HepG2 (cell line): ENCODE results near the gene ZNF79. TPM values are rescaled to one million over a fixed set of nuclear protein-coding genes. Genes with fewer than 3 reads are reported as not detected.

Source experiments
- GTF2F1 ChIP-seq: fragments of 150-350 bp; IDR thresholded peaks from 2 replicates; pipeline ENCODE4 v1.6.1; 2014; ENCODE audit warnings: low read length
- HOXA7 ChIP-seq: sonication (generic); formaldehyde crosslinking; IDR thresholded peaks from 2 replicates; pipeline ENCODE4 v1.8.1; 2022; ENCODE audit warnings: mild to moderate bottlenecking, missing genetic modification reagents, moderate library complexity
- KAT8 ChIP-seq: IDR thresholded peaks from 2 replicates; pipeline ENCODE4 v1.6.1; 2016; ENCODE audit warnings: missing genetic modification reagents, missing compliant biosample characterization
- LRRFIP1 ChIP-seq: sonication (generic); formaldehyde crosslinking; conservative IDR thresholded peaks from 2 replicates; pipeline ENCODE4 v1.4.0; 2020; ENCODE audit warnings: missing genetic modification reagents
- PHF20 ChIP-seq: sonication (generic); formaldehyde crosslinking; IDR thresholded peaks from 2 replicates; pipeline ENCODE4 v1.5.0; 2020; ENCODE audit warnings: mild to moderate bottlenecking, missing genetic modification reagents
- PLSCR1 ChIP-seq: sonication (generic); formaldehyde crosslinking; IDR thresholded peaks from 2 replicates; pipeline ENCODE4 v1.5.0; 2020; ENCODE audit warnings: missing genetic modification reagents, mild to moderate bottlenecking, borderline replicate concordance
- RBM22 ChIP-seq: fragments of 200-400 bp; formaldehyde crosslinking; optimal IDR thresholded peaks from 2 replicates; pipeline ENCODE3; 2017; ENCODE audit warnings: mild to moderate bottlenecking, low read length, moderate library complexity
- TBX2 ChIP-seq: sonication (generic); formaldehyde crosslinking; IDR thresholded peaks from 2 replicates; pipeline ENCODE4 v1.5.0; 2020; ENCODE audit warnings: missing genetic modification reagents, mild to moderate bottlenecking, borderline replicate concordance
- ZNF292 ChIP-seq: sonication (generic); formaldehyde crosslinking; IDR thresholded peaks from 2 replicates; pipeline ENCODE4 v1.8.1; 2022; ENCODE audit warnings: mild to moderate bottlenecking, low read depth, missing genetic modification reagents, borderline replicate concordance
- ZNF33B ChIP-seq: sonication (generic); formaldehyde crosslinking; IDR thresholded peaks from 2 replicates; pipeline ENCODE4 v1.5.1; 2020; ENCODE audit warnings: mild to moderate bottlenecking, missing genetic modification reagents
- ZNF350 ChIP-seq: sonication (generic); formaldehyde crosslinking; IDR thresholded peaks from 2 replicates; pipeline ENCODE4 v1.4.0; 2020; ENCODE audit warnings: mild to moderate bottlenecking, low read depth, missing genetic modification reagents, borderline replicate concordance
- ZNF598 ChIP-seq: sonication (generic); formaldehyde crosslinking; IDR thresholded peaks from 2 replicates; pipeline ENCODE4 v1.5.1; 2020; ENCODE audit warnings: mild to moderate bottlenecking, missing genetic modification reagents, borderline replicate concordance
- ZNF616 ChIP-seq: sonication (generic); formaldehyde crosslinking; IDR thresholded peaks from 2 replicates; pipeline ENCODE4 v1.5.0; 2020; ENCODE audit warnings: low read depth, mild to moderate bottlenecking, missing genetic modification reagents
- ZNF737 ChIP-seq: sonication (generic); formaldehyde crosslinking; IDR thresholded peaks from 2 replicates; pipeline ENCODE4 v1.5.0; 2020; ENCODE audit warnings: missing genetic modification reagents, mild to moderate bottlenecking, borderline replicate concordance
- polyA plus RNA-seq, 8 experiments: library from polyadenylated mRNA; depleted of rRNA in 3 of 8; stranded (reverse) in 7 of 8; unstranded in 1 of 8; fragments of >200 nt; fragmentation: Illumina TruSeq in 4 of 8; extraction: Trizol in 4 of 8; gene quantifications; 2 replicates each; pipeline versions ENCODE4 v1.2.1 to v1.2.3, GENCODE V29; 2011 to 2016; ENCODE audit warnings: low read depth in 4 of 8, missing spikeins in 1 of 8, mixed read lengths in 1 of 8; ENCODE audit not compliant: insufficient read depth in 1 of 8
- total RNA-seq, 5 experiments: library from RNA; depleted of rRNA; stranded (reverse); fragments of >200 nt; fragmentation: Illumina TruSeq; extraction: Trizol; gene quantifications; 2 replicates each; pipeline ENCODE4 v1.2.3, GENCODE V29; 2016; ENCODE audit warnings: low read depth in 1 of 5
- TF ChIP-seq, protein P1 (sequence below): sonication (generic); formaldehyde crosslinking; IDR thresholded peaks from 2 replicates; pipeline ENCODE4 v1.8.1; 2023; ENCODE audit warnings: mild to moderate bottlenecking, missing genetic modification reagents
- TF ChIP-seq, protein P2 (sequence below): sonication (generic); formaldehyde crosslinking; IDR thresholded peaks from 2 replicates; pipeline ENCODE4 v1.5.0; 2020; ENCODE audit warnings: mild to moderate bottlenecking, low read depth, missing genetic modification reagents, borderline replicate concordance
- TF ChIP-seq, protein P3 (sequence below): sonication (generic); formaldehyde crosslinking; conservative IDR thresholded peaks from 2 replicates; pipeline ENCODE4 v1.5.0; 2020; ENCODE audit warnings: missing genetic modification reagents
- TF ChIP-seq, protein P4 (sequence below): IDR thresholded peaks from 2 replicates; pipeline ENCODE4 v1.6.1; 2016; ENCODE audit warnings: control low read depth
- TF ChIP-seq, protein P5 (sequence below): IDR thresholded peaks from 2 replicates; pipeline ENCODE4 v1.6.1; 2016; ENCODE audit warnings: missing compliant biosample characterization, missing genetic modification reagents, borderline replicate concordance

ZNF79 gene
- total and polyA plus RNA-seq, 2 of the 13 experiments (the other 11 are each of a cell fraction or from before 2014, with no cell fraction given) = 3.7 to 8.1 TPM

DNA sequence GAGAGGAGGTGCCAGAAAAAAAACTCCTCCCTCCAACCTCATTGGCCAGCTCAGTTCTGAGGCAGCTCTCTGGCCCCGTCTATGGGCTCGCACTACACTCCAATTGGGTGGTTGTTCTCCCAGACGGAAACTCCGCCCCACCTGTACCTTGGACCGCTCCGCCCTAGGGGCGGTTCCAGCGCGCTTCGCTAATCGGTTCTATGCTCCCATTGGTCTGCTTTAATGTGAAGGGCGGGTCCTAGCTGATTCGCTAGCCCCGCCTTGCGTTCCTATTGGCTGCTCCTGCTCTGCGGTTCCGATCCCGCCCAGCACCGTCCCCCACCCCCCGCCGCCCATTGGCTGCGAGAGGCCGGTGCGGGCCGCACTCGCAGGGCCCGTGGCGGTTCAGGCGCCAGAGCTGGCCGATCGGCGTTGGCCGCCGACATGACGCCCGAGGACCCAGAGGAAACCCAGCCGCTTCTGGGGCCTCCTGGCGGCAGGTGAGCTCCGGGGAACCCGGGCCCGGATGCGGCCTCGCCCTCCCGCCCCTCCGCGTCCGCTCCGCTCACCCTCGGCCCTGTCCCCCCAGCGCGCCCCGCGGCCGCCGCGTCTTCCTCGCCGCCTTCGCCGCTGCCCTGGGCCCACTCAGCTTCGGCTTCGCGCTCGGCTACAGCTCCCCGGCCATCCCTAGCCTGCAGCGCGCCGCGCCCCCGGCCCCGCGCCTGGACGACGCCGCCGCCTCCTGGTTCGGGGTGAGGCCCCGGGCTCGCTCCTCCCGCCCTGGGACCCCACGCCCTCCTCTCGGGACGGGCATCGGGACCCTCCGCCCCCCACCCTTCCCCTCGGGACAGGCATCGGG is 27.2 kb upstream of the ZNF79 start, which contains the start of gene SLC2A8 (continued):
- TF ChIP-seq ZNF33B (CRISPR knock-in tag) = no peak
- no peak for TF ChIP-seq ZNF292 (CRISPR knock-in tag)
- no peak for TF ChIP-seq RBM22
- no peak for TF ChIP-seq ZNF737 (CRISPR knock-in tag)
- no peak for TF ChIP-seq ZNF350 (CRISPR knock-in tag)
- peak; percentile 67 for TF ChIP-seq KAT8 (CRISPR knock-in tag)
- TF ChIP-seq PLSCR1 (CRISPR knock-in tag) = no peak
- TF ChIP-seq, protein P1, sequence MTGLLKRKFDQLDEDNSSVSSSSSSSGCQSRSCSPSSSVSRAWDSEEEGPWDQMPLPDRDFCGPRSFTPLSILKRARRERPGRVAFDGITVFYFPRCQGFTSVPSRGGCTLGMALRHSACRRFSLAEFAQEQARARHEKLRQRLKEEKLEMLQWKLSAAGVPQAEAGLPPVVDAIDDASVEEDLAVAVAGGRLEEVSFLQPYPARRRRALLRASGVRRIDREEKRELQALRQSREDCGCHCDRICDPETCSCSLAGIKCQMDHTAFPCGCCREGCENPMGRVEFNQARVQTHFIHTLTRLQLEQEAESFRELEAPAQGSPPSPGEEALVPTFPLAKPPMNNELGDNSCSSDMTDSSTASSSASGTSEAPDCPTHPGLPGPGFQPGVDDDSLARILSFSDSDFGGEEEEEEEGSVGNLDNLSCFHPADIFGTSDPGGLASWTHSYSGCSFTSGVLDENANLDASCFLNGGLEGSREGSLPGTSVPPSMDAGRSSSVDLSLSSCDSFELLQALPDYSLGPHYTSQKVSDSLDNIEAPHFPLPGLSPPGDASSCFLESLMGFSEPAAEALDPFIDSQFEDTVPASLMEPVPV = no peak; the same call in 1 of the 2 replicates
- no peak for TF ChIP-seq GTF2F1
- TF ChIP-seq, protein P2, sequence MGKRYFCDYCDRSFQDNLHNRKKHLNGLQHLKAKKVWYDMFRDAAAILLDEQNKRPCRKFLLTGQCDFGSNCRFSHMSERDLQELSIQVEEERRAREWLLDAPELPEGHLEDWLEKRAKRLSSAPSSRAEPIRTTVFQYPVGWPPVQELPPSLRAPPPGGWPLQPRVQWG (CRISPR knock-in tag) = no peak
- TF ChIP-seq LRRFIP1 = no peak
- TF ChIP-seq, protein P3, sequence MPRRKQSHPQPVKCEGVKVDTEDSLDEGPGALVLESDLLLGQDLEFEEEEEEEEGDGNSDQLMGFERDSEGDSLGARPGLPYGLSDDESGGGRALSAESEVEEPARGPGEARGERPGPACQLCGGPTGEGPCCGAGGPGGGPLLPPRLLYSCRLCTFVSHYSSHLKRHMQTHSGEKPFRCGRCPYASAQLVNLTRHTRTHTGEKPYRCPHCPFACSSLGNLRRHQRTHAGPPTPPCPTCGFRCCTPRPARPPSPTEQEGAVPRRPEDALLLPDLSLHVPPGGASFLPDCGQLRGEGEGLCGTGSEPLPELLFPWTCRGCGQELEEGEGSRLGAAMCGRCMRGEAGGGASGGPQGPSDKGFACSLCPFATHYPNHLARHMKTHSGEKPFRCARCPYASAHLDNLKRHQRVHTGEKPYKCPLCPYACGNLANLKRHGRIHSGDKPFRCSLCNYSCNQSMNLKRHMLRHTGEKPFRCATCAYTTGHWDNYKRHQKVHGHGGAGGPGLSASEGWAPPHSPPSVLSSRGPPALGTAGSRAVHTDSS (CRISPR knock-in tag) = no peak
- no peak for TF ChIP-seq ZNF616 (CRISPR knock-in tag)
- peak; percentile 71 for TF ChIP-seq PHF20 (CRISPR knock-in tag)
- TF ChIP-seq, protein P4, sequence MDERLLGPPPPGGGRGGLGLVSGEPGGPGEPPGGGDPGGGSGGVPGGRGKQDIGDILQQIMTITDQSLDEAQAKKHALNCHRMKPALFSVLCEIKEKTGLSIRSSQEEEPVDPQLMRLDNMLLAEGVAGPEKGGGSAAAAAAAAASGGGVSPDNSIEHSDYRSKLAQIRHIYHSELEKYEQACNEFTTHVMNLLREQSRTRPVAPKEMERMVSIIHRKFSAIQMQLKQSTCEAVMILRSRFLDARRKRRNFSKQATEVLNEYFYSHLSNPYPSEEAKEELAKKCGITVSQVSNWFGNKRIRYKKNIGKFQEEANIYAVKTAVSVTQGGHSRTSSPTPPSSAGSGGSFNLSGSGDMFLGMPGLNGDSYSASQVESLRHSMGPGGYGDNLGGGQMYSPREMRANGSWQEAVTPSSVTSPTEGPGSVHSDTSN (CRISPR knock-in tag) = no peak
- TF ChIP-seq TBX2 (CRISPR knock-in tag) = 0 out of 2 replicates have a peak, but pooled peaks have one; percentile 27
- no peak for TF ChIP-seq ZNF598 (CRISPR knock-in tag)
- TF ChIP-seq, protein P5, sequence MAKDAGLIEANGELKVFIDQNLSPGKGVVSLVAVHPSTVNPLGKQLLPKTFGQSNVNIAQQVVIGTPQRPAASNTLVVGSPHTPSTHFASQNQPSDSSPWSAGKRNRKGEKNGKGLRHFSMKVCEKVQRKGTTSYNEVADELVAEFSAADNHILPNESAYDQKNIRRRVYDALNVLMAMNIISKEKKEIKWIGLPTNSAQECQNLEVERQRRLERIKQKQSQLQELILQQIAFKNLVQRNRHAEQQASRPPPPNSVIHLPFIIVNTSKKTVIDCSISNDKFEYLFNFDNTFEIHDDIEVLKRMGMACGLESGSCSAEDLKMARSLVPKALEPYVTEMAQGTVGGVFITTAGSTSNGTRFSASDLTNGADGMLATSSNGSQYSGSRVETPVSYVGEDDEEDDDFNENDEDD = peak; percentile 36; the same call in 1 of the 2 replicates
- no peak for TF ChIP-seq HOXA7 (CRISPR knock-in tag)
